HEK293T (cell line): ENCODE measurements around the gene KIRREL2.
A peak's percentile ranks its signal among the peaks of the same experiment; 100 is the strongest.

Source experiments
- CTCF ChIA-PET: fragments of 350-600 bp; formaldehyde crosslinking; extraction: SDS; loops from one replicate; lab custom pipeline; 2021; ENCODE audit warnings: antibody characterized with exemption, inconsistent platforms; lab: Yijun Ruan, JAX
- POLR2A ChIA-PET: fragments of 350-600 bp; formaldehyde crosslinking; extraction: SDS; loops from one replicate; lab custom pipeline; 2020; ENCODE audit warnings: antibody characterized with exemption, inconsistent platforms; lab: Yijun Ruan, JAX
- DNase-seq: peaks from one replicate; pipeline ENCODE4 v3.0.0; 2012; ENCODE audit warnings: mixed read lengths; ENCODE audit errors: extremely low spot score
- ARNT ChIP-seq: fragments of 450-650 bp; IDR thresholded peaks from 2 replicates; pipeline ENCODE4 v1.6.1; 2017; ENCODE audit warnings: mild to moderate bottlenecking
- BHLHE40 ChIP-seq: fragments of 450-650 bp; IDR thresholded peaks from 2 replicates; pipeline ENCODE4 v1.6.1; 2016; ENCODE audit warnings: mild to moderate bottlenecking, moderate library complexity, borderline replicate concordance
- CTBP1 ChIP-seq: fragments of 450-650 bp; IDR thresholded peaks from 2 replicates; pipeline ENCODE4 v1.6.1; 2016; ENCODE audit warnings: borderline replicate concordance
- ELF4 ChIP-seq: fragments of 450-650 bp; IDR thresholded peaks from 2 replicates; pipeline ENCODE4 v1.6.1; 2017; ENCODE audit warnings: antibody characterized with exemption
- FOXA1 ChIP-seq: fragments of 450-650 bp; IDR thresholded peaks from 2 replicates; pipeline ENCODE4 v1.6.1; 2016; ENCODE audit warnings: mild to moderate bottlenecking
- FOXK2 ChIP-seq: fragments of 450-650 bp; IDR thresholded peaks from 2 replicates; pipeline ENCODE4 v1.6.1; 2016; ENCODE audit warnings: mild to moderate bottlenecking
- FOXM1 ChIP-seq: fragments of 450-650 bp; IDR thresholded peaks from 2 replicates; pipeline ENCODE4 v1.6.1; 2017; ENCODE audit warnings: mild to moderate bottlenecking, borderline replicate concordance
- HDGF ChIP-seq: fragments of 450-650 bp; IDR thresholded peaks from 2 replicates; pipeline ENCODE4 v1.6.1; 2017; ENCODE audit warnings: antibody characterized with exemption, borderline replicate concordance
- L3MBTL2 ChIP-seq: fragments of 450-650 bp; conservative IDR thresholded peaks from 2 replicates; pipeline ENCODE4 v1.6.1; 2016; ENCODE audit warnings: mild to moderate bottlenecking
- LEF1 ChIP-seq: fragments of 450-650 bp; IDR thresholded peaks from 2 replicates; pipeline ENCODE4 v1.6.1; 2017; ENCODE audit warnings: mild to moderate bottlenecking, borderline replicate concordance
- NFRKB ChIP-seq: fragments of 450-650 bp; IDR thresholded peaks from 2 replicates; pipeline ENCODE4 v1.6.1; 2016; ENCODE audit warnings: mild to moderate bottlenecking, moderate library complexity
- SP1 ChIP-seq: fragments of 450-650 bp; IDR thresholded peaks from 2 replicates; pipeline ENCODE4 v1.6.1; 2017
- SUZ12 ChIP-seq: fragments of 450-650 bp; IDR thresholded peaks from 2 replicates; pipeline ENCODE4 v1.6.1; 2016; ENCODE audit warnings: mild to moderate bottlenecking
- TARDBP ChIP-seq: fragments of 450-650 bp; IDR thresholded peaks from 2 replicates; pipeline ENCODE4 v1.6.1; 2016
- ZNF384 ChIP-seq: fragments of 450-650 bp; IDR thresholded peaks from 2 replicates; pipeline ENCODE4 v1.6.1; 2016
- TF ChIP-seq, protein P1 (sequence below): fragments of 450-650 bp; IDR thresholded peaks from 2 replicates; pipeline ENCODE4 v1.6.1; 2016

The KIRREL2 gene

DNA sequence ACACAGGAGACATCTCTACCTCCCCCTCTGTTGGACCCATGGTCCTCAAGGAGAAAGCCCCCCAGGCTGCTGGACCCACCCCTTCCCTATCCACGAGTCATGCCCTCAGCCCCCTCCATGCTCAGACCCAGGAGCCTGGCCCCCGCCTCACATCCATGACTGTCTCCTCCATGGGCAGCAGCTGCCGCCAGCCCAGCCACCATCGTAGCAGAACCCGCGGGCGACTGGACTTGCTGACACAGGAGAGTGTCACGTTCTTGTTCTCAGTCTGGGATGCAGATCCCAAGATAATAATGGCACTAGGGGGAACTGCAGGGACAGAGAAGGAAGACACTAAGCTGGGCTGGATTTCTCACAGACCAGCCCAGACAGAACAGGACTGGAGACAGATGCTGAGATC is 8.2 kb upstream of the KIRREL2 start:
- ChIA-PET POLR2A (no interaction called here), CTCF (no interaction called here)
- TF ChIP-seq ZNF384: no peak
- TF ChIP-seq CTBP1: no peak
- no peak for TF ChIP-seq HDGF
- no peak for TF ChIP-seq BHLHE40
- TF ChIP-seq, protein P1, sequence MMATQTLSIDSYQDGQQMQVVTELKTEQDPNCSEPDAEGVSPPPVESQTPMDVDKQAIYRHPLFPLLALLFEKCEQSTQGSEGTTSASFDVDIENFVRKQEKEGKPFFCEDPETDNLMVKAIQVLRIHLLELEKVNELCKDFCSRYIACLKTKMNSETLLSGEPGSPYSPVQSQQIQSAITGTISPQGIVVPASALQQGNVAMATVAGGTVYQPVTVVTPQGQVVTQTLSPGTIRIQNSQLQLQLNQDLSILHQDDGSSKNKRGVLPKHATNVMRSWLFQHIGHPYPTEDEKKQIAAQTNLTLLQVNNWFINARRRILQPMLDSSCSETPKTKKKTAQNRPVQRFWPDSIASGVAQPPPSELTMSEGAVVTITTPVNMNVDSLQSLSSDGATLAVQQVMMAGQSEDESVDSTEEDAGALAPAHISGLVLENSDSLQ: no peak
- no peak for TF ChIP-seq NFRKB
- TF ChIP-seq ELF4: no peak
- no peak for TF ChIP-seq FOXA1
- no peak for TF ChIP-seq TARDBP
- no peak for TF ChIP-seq L3MBTL2
- no peak for DNase-seq

DNA sequence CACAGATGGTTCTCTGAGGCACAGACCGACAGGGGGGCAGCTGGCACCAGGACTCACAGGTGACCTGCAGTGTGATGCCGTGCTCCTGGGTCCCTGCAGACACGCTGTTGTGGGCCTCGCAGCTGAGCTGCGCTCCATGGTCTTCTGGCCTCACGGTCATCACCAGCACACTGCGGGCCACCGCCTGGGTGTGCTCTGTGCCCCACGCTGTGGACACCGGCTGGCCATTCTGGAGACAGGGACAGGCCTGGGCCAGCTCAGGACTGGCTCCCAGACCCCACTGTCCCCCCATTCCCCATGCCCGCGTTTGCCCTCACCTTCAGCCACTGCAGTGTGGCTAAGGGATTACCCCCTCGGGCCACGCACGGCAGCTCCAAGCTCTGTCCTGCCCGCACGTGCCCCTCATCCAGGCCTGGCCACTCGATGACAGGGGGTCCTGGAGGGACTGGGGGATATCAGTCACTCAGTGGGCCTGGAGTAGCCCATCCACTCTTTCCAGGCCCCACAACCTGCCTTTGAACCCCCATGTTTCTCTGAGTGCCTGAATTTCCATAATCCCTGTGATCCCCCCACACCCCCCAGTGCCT is 7.7 kb upstream of the KIRREL2 start:
- CTCF ChIA-PET: interaction anchor here (0.6 kb wide), 1 partner anchor 81 kb away, joined by 3 read pairs; no protein-coding TSS in a partner anchor
- TF ChIP-seq TARDBP (no peak), HDGF (no peak), LEF1 (no peak), SP1 (no peak), ARNT (no peak), CTBP1 (no peak), SUZ12 (no peak), ZNF384 (no peak), ELF4 (no peak), FOXA1 (no peak), FOXM1 (no peak), NFRKB (no peak), FOXK2 (no peak)
- TF ChIP-seq, protein P1: no peak
- POLR2A ChIA-PET: no interaction called here
- no peak for DNase-seq

DNA sequence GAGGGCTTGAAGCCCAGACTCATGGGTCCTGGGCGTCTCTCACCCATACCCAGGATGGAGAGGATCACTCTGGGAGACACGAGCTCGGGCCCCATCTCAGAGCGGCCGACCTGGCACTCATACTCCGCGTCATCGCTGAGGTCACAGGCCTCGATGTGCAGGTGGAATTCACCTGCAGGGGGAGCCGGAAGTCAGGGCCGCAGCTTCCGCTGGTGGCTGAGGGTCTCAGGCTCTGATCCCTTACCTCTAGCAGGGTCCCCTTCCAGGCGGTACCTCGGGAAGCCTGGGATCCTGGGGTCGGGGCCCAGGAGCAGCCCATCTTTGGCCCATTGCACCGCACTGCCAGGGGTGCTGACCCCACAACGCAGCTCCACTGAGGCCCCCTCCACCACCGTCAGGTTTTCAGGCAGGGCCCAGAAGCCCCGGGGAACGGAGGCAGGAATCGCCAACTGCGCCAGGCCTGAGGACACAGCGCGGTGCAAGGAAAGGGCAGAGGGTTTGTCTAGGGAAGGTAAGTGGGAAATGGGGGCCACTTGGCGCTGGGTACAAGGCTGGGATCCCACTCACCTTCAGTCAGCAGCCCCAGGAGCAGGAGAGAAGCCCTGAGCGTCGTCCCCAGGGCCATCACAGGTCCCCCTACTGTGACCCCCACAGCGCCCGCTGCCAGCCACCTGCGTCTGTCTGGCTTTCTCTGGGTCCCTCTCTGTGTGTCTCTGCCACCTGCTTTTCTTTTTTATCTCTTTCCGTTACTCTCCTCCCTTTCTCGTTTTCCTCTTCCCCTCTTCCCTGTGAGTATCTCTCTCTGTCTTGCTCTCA is 5.3 kb upstream of the KIRREL2 start:
- peak; percentile 50 for DNase-seq
- CTCF ChIA-PET: interaction anchor here (0.6 kb wide), 1 partner anchor 108 kb away, joined by 7 read pairs; no protein-coding TSS in a partner anchor
- TF ChIP-seq ELF4 (no peak), CTBP1 (no peak), LEF1 (no peak), ARNT (no peak)
- TF ChIP-seq, protein P1: no peak
- POLR2A ChIA-PET: interaction anchor here (0.9 kb wide), 1 partner anchor 103 kb away, joined by 3 read pairs; the partner anchor contains the start of gene LIN37

DNA sequence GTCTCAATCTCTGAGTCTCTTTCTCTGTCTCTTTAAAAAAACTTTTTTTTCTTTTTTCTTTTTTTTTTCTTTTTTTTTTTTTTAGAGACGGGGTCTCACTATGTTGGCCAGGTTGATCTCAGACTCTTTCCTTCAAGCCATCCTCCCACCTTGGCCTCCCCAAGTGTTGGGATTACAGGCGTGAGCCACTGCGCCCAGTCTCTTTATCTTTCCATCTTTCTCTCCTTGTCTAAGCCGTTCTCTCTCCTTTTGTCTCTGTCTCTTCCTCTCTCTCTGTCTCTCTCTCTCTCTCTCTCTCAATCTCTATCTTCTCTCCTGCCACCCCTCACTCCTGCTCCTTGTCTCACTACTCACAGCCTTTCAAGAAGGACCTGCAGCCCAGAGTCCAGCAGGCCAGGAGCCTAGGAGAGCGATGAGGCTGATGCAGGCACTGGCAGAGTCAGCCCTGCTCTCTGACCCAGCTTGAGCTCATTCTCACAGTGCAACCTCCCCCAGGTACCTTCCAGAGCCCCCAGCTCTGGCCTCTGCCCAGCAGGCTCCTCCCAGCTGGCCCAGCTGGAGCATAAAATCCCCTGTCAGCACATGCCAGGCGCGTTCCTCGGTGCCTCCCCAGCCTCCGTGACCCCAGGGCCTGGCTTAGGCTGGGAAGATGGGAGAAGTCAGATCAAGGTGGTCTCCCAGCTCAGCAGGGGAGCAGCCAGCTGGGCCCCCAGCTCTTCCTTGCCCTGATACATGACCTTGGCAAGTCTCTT is 4.5 kb upstream of the KIRREL2 start, which contains the start of gene NPHS1:
NPHS1 (minus strand) TSS at position 476 of the 752 bp plus-strand sequence. CDS start 667 bp downstream, outside the sequence.
- TF ChIP-seq NFRKB (no peak), ZNF384 (peak; percentile 44; the same call in 1 of the 2 replicates), CTBP1 (no peak), SP1 (no peak), HDGF (no peak), FOXK2 (no peak)
- POLR2A ChIA-PET: no interaction called here

DNA sequence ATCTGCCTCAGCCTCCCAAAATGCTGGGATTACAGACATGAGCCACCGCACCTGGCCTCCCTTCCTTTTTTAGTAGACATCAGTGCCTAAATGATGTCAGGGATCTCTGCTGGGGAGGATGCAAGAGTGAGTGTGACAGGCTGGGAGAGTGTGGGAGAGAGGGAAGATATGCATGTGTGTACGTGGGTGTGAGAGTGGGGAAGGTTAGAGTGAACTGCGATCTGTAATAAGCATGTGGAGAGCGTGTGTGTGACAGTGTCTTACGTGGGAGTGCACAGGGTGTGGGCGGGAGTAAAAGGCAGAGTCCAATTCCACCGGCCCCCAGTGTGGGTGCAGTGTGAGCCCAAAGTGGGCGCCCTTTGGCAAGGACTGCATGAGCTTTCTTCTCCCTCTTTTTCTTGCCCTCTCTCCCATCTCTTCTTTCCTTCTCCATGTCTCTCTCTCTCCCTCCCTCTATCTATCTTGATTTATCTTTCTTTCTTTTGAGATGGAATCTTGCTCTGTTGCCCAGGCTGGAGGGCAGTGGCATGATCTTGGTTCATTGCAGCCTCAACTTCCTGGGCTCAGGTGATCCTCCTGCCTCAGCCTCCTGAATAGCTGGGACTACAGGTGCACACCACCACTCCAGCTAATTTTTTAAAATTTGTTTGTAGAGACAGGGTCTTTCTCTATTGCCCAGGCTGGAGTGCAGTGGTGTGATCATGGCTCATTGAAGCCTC is 3.5 kb upstream of the KIRREL2 start:
- POLR2A ChIA-PET: no interaction called here
- CTCF ChIA-PET: no interaction called here
- no peak for DNase-seq
- TF ChIP-seq FOXK2: no peak
- no peak for TF ChIP-seq NFRKB
- no peak for TF ChIP-seq CTBP1
- no peak for TF ChIP-seq FOXA1
- no peak for TF ChIP-seq SUZ12
- TF ChIP-seq, protein P1: no peak
- no peak for TF ChIP-seq LEF1
- no peak for TF ChIP-seq BHLHE40
- no peak for TF ChIP-seq SP1
- TF ChIP-seq HDGF: no peak
- no peak for TF ChIP-seq FOXM1
- TF ChIP-seq ELF4: no peak
- TF ChIP-seq ARNT: no peak
- no peak for TF ChIP-seq L3MBTL2
- no peak for TF ChIP-seq TARDBP
- TF ChIP-seq ZNF384: no peak

More for the DNA sequence above, 4.5 kb upstream of the KIRREL2 start, which contains the start of gene NPHS1:
- no peak for DNase-seq
- CTCF ChIA-PET: no interaction called here
